Fibroblast of skin of left biceps (primary cell): ENCODE data around the gene SMPD3.

ENCODE experiments used
- DNase-seq, 2 experiments: peaks; one replicate each; pipeline ENCODE4 v3.0.0-alpha.2; 2013; ENCODE audit warnings: low read depth in 2 of 2

The SMPD3 gene

GRCh38 chr16:68434624-68435210 is 13.6 kb downstream of the SMPD3 start:
- DNase-seq: no peak

GRCh38 chr16:68433316-68433715 is 15.0 kb downstream of the SMPD3 start:
- no peak for DNase-seq

GRCh38 chr16:68432701-68433100 is 15.6 kb downstream of the SMPD3 start:
- no peak for DNase-seq

GRCh38 chr16:68429076-68429854 is 19.0 kb downstream of the SMPD3 start:
- DNase-seq: no peak

GRCh38 chr16:68427649-68428303 is 20.5 kb downstream of the SMPD3 start:
- no peak for DNase-seq

- DNase-seq: no peak
Measured at GRCh38 chr16:68426347-68426652, 22.0 kb downstream of the SMPD3 start.

- DNase-seq: no peak
Measured at GRCh38 chr16:68425498-68426346, 22.6 kb downstream of the SMPD3 start.

GRCh38 chr16:68423771-68424170 is 24.5 kb downstream of the SMPD3 start:
- no peak for DNase-seq

- no peak for DNase-seq
Measured at GRCh38 chr16:68422396-68422960, 25.8 kb downstream of the SMPD3 start.

- no peak for DNase-seq
Measured at GRCh38 chr16:68421076-68421475, 27.2 kb downstream of the SMPD3 start.

- no peak for DNase-seq
Measured at GRCh38 chr16:68420366-68420942, 27.9 kb downstream of the SMPD3 start.

GRCh38 chr16:68417711-68418301 is 30.5 kb downstream of the SMPD3 start:
- DNase-seq: no peak

GRCh38 chr16:68416057-68417046 is 32.0 kb downstream of the SMPD3 start:
- no peak for DNase-seq

- no peak for DNase-seq
Measured at GRCh38 chr16:68414581-68414980, 33.7 kb downstream of the SMPD3 start.

- no peak for DNase-seq
Measured at GRCh38 chr16:68412061-68412460, 36.2 kb downstream of the SMPD3 start.

- DNase-seq: no peak
Measured at GRCh38 chr16:68411086-68411485, 37.2 kb downstream of the SMPD3 start.

GRCh38 chr16:68408967-68409366 is 39.3 kb downstream of the SMPD3 start:
- DNase-seq: no peak

- DNase-seq: no peak
Measured at GRCh38 chr16:68408428-68408827, 39.9 kb downstream of the SMPD3 start.

- DNase-seq: peak in 1 of 2 experiments; percentile 7
Measured at GRCh38 chr16:68406458-68407152, 41.7 kb downstream of the SMPD3 start.
